ENCODE data around the gene LRP11.

The LRP11 gene

DNA sequence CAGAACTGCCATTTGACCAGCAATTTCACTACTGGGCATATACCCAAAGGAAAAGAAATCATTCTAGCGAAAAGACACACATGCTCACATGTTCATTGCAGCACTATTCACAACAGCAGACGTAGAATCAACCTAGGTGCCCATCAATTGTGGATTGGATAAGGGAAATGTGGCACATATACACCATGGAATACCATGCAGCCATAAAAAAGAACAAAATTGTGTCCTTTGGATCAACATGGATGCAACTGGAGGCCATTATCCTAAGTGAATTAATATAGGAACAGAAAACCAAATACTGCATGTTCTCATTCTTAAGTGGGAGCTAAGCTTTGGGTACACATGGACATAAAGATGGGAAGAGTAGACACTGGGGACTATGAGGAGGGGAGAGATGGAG is 17.7 kb upstream of the LRP11 start:
- no peak overlapping the region for H3K4me3 ChIP-seq (ENCODE audit: low read length)
- no peak for DNase-seq (ENCODE audit: low read depth)
- TF ChIP-seq, protein P1, sequence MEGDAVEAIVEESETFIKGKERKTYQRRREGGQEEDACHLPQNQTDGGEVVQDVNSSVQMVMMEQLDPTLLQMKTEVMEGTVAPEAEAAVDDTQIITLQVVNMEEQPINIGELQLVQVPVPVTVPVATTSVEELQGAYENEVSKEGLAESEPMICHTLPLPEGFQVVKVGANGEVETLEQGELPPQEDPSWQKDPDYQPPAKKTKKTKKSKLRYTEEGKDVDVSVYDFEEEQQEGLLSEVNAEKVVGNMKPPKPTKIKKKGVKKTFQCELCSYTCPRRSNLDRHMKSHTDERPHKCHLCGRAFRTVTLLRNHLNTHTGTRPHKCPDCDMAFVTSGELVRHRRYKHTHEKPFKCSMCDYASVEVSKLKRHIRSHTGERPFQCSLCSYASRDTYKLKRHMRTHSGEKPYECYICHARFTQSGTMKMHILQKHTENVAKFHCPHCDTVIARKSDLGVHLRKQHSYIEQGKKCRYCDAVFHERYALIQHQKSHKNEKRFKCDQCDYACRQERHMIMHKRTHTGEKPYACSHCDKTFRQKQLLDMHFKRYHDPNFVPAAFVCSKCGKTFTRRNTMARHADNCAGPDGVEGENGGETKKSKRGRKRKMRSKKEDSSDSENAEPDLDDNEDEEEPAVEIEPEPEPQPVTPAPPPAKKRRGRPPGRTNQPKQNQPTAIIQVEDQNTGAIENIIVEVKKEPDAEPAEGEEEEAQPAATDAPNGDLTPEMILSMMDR (IDR thresholded peaks at IDR 0.05; ENCODE audit: insufficient read depth, low read depth, low read length, missing control alignments), result no peak

DNA sequence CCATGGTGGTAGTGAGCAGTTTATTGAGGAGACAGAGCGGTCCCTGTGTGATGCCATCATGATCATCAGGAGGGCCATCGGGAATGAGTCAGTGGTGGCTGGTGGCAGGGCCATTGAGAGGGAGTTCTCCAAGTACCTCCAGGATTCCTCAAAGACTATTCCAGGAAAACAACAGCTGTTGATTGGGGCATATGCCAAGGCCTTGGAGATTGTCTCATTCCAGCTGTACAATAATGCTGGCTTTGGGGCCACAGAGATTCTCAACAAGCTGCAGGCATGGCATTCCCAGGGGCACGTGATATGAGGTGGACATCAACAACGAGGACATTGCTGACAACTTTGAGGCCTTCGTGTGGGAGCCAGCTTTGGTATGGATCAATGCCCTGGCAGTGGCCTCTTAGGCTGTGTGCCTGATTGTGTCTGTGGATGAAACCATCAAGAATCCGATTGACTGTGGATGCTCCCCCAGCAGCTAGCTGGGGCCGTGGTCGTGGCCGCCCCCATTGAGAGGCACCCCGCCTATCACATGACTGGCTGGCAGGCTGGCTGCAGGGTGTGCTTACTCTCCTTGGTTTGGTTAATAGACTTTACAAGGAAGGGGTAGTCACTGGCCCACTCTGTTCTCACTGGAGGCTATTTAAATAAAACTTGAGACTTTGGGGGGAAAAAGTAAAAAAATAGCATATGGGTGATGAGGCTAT is 17.1 kb upstream of the LRP11 start:
- no peak overlapping the region for H3K4me3 ChIP-seq (ENCODE audit: low read length)
- DNase-seq (ENCODE audit: low read depth), result no peak
- TF ChIP-seq, protein P1 (IDR thresholded peaks at IDR 0.05; ENCODE audit: insufficient read depth, low read depth, low read length, missing control alignments), result no peak

DNA sequence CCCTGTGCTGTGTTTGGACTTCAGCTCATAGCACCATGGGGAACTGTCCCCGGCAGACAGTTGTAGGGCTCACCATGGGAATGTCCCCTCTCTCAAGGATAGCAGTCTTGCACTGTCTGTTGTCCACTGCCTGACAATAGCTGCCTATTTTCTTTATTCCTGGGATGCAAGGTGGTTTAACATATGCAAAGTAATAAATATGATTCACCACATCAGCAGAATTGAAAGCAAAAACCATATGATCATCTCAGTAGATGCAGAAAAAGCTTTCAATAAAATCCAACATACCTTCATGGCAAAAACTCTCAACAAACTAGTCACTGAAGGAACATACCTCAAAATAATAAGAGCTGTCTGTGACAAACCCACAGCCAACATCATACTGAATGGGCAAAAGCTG is 13.5 kb upstream of the LRP11 start:
- no peak for DNase-seq (ENCODE audit: low read depth)
- no peak overlapping the region for H3K4me3 ChIP-seq (ENCODE audit: low read length)
- TF ChIP-seq, protein P1 (IDR thresholded peaks at IDR 0.05; ENCODE audit: insufficient read depth, low read depth, low read length, missing control alignments), result no peak

DNA sequence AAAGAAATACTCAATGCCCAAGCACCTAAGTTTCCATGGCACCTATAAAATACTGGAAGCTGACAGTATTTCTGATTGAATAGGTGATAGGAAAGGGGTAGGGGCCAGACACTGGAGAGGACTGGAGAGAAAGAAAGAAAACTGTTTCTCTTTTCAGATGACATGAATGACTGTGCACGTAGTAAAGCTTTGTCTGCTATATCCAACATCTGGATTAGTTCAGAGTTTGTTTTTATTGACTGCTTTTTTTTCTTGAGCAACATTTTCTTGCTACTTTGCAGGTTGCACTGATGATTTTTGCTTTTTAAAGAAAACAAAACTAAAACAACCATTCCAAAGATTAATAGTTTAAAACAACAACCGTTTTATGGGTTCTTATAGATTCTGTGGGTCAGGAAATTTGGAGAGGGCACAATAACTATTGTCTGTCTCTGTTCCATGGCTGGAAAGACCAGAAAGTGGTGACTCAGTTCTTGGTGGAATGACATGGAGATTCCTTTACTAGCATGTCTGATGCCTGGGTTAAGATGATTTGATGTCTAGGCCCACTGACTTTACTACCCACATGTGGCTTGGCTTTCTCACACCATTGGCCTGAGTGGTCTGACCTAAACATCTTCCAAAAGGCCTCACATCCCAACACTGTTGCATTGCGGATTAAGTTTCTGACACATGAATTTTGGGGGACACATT is 12.2 kb upstream of the LRP11 start:
- H3K4me3 ChIP-seq (ENCODE audit: low read length), result no peak overlapping the region
- DNase-seq (ENCODE audit: low read depth), result no peak
- TF ChIP-seq, protein P1 (IDR thresholded peaks at IDR 0.05; ENCODE audit: insufficient read depth, low read depth, low read length, missing control alignments), result no peak

DNA sequence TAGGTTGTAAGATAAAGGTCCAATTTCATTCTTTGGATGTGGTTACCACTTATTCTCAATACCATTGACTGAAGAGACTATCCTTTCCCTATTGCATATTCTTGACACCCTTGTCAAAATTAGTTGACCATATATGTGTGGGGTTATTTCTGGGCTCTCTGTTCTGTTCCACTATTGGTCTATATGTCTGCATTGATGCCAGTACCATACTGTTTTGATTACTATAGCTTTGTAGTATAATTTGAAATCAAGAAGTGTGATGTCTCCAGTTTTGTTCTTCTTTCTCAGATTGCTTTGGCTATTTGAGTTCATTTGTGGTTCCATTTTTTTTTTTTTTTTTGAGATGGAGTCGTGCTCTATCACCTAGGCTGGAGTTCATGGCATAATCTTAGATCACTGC is 8.1 kb upstream of the LRP11 start:
- TF ChIP-seq, protein P1 (IDR thresholded peaks at IDR 0.05; ENCODE audit: insufficient read depth, low read depth, low read length, missing control alignments), result no peak
- H3K4me3 ChIP-seq (ENCODE audit: low read length), result no peak overlapping the region
- no peak for DNase-seq (ENCODE audit: low read depth)

DNA sequence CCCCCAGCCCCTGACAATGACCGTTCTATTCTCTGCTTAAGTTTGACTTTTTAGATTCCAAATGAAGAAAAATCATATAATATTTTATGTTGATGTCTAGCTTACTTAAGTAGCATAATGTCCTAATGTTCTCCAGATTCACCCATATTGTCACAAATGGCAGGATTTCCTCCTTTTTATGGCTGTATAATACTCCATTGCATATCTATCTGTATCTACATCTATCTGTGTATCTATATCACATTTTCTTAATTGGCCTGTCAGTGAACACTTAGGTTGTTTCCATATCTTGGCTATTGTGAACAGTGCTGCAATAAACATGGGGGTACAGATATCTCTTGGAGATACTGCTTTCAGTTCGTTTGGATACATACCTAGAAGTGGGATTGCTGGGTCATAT is 7.0 kb upstream of the LRP11 start:
- H3K4me3 ChIP-seq (ENCODE audit: low read length), result no peak overlapping the region
- TF ChIP-seq, protein P1 (IDR thresholded peaks at IDR 0.05; ENCODE audit: insufficient read depth, low read depth, low read length, missing control alignments), result no peak
- no peak for DNase-seq (ENCODE audit: low read depth)

Data from epithelial cell of esophagus (primary cell).